ENCODE measurements around the gene ATIC.

The ATIC gene

GRCh38 chr2:215365184-215365658 lies 53.4 kb downstream of the ATIC start:
- Histone ChIP-seq H3K36me3 (no peaks in the 10 kb centered on the region), H3K27me3 (ENCODE audit: insufficient read depth, low read depth, severe bottlenecking) (no peaks in the 10 kb centered on the region), H3K9me3 (ENCODE audit: severe bottlenecking) (no peaks in the 10 kb centered on the region), H3K27ac (no peak overlapping the region), H3K4me3 (ENCODE audit: low read depth, low read length) (no peak overlapping the region)
- no peak for TF ChIP-seq CTCF (IDR thresholded peaks at IDR 0.05; ENCODE audit: low read depth, low read length)
- no peak for DNase-seq

GRCh38 chr2:215366440-215367032 lies 54.7 kb downstream of the ATIC start:
- TF ChIP-seq CTCF (IDR thresholded peaks at IDR 0.05; ENCODE audit: low read depth, low read length) = no peak
- Histone ChIP-seq H3K4me3 (ENCODE audit: low read depth, low read length) (no peak overlapping the region), H3K27ac (no peak overlapping the region), H3K27me3 (ENCODE audit: insufficient read depth, low read depth, severe bottlenecking) (no peaks in the 10 kb centered on the region), H3K36me3 (no peaks in the 10 kb centered on the region), H3K9me3 (ENCODE audit: severe bottlenecking) (no peaks in the 10 kb centered on the region)
- no peak for DNase-seq

- no peaks in the 10 kb centered on the region for H3K27me3 ChIP-seq (ENCODE audit: insufficient read depth, low read depth, severe bottlenecking)
- no peak for TF ChIP-seq CTCF (IDR thresholded peaks at IDR 0.05; ENCODE audit: low read depth, low read length)
- H3K9me3 ChIP-seq (ENCODE audit: severe bottlenecking) = no peaks in the 10 kb centered on the region
- no peaks in the 10 kb centered on the region for H3K36me3 ChIP-seq
- H3K27ac ChIP-seq = no peak overlapping the region
- DNase-seq = no peak
- H3K4me3 ChIP-seq (ENCODE audit: low read depth, low read length) = no peak overlapping the region
These were observed 56.0 kb downstream of the ATIC start for GRCh38 chr2:215367662-215368492.

- no peak for DNase-seq
- H3K9me3 ChIP-seq (ENCODE audit: severe bottlenecking) = no peaks in the 10 kb centered on the region
- no peak overlapping the region for H3K4me3 ChIP-seq (ENCODE audit: low read depth, low read length)
- H3K36me3 ChIP-seq = no peaks in the 10 kb centered on the region
- no peaks in the 10 kb centered on the region for H3K27me3 ChIP-seq (ENCODE audit: insufficient read depth, low read depth, severe bottlenecking)
- no peak overlapping the region for H3K27ac ChIP-seq
- no peak for TF ChIP-seq CTCF (IDR thresholded peaks at IDR 0.05; ENCODE audit: low read depth, low read length)
These were observed 56.6 kb downstream of the ATIC start for GRCh38 chr2:215368493-215368809.

GRCh38 chr2:215369181-215369760 lies 57.4 kb downstream of the ATIC start:
- no peak for TF ChIP-seq CTCF (IDR thresholded peaks at IDR 0.05; ENCODE audit: low read depth, low read length)
- no peak overlapping the region for H3K27ac ChIP-seq
- DNase-seq = peak; percentile 39
- H3K27me3 ChIP-seq (ENCODE audit: insufficient read depth, low read depth, severe bottlenecking) = no peaks in the 10 kb centered on the region
- no peaks in the 10 kb centered on the region for H3K9me3 ChIP-seq (ENCODE audit: severe bottlenecking)
- no peaks in the 10 kb centered on the region for H3K36me3 ChIP-seq
- no peak overlapping the region for H3K4me3 ChIP-seq (ENCODE audit: low read depth, low read length)
